LNCAP (cell line): ENCODE results near the gene PDIK1L.

ENCODE experiments used
- CTCF ChIP-seq: fragments of 450-650 bp; IDR thresholded peaks from 2 replicates; pipeline ENCODE4 v1.5.1; 2017; ENCODE audit warnings: mild to moderate bottlenecking

Gene PDIK1L

GRCh38 chr1:26102526-26102925 lies 9.1 kb upstream of the PDIK1L start:
- TF ChIP-seq CTCF, result no peak

GRCh38 chr1:26109229-26110164 lies 2.1 kb upstream of the PDIK1L start:
- TF ChIP-seq CTCF, result no peak

DNA sequence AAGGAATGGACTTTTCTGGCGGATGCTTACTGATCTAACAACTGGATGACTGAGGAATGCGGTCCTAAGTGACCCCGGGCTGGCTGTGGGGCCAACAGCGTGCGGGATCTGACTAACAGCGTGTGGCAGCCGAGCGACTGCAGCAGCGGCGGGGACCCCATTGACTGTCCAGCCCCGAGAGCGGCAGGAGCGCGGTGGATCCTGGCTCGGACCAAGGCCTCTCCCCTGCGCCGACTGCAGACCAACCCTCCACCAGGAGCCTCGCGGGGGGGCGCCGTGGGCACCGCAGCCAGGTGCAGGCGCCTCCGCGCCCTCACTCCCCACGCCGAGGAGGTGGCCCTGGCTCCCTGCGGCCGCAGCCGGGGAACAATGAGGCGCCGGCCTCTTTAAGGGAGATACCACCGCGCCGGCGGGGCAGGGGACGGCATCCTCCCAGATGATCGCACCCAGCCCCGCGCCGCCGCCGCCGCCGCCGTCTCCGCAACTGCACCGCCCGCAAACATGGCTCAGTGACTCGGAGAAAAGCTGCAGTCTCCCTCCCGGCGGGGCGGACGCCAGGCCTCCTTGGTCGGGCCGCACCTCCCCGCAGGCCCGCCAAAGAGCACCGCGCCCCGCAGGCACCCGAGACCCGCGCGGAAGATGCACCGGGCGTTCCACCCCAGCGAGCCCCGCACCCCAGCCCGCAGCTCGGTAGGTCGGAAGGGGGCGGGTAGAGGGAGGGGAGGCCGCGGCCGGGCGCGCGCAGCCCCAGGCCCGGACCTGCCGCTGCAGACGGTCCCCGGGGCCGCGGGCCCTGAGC lies 694 bp upstream of the PDIK1L start:
- no peak for TF ChIP-seq CTCF

GRCh38 chr1:26112407-26112775 lies 767 bp downstream of the PDIK1L start:
- no peak for TF ChIP-seq CTCF

GRCh38 chr1:26114165-26114927 lies 2.7 kb downstream of the PDIK1L start:
- TF ChIP-seq CTCF, result no peak

- TF ChIP-seq CTCF, result no peak
Observed at GRCh38 chr1:26119892-26120608, 8.4 kb downstream of the PDIK1L start.
